Measurements from ENCODE around the gene ZNF200.
"Not testable (repeated sequence)": the region's sequence is repeated elsewhere in the genome, so short reads cannot be mapped to it uniquely, and the experiment has no call there.

The ZNF200 gene

GRCh38 chr16:3252967-3253366 is 18.0 kb upstream of the ZNF200 start:
- DNase-seq (ENCODE audit: low spot score): no peak

GRCh38 chr16:3249451-3249850 is 14.5 kb upstream of the ZNF200 start:
- DNase-seq (ENCODE audit: low spot score): no peak

GRCh38 chr16:3249020-3249419 is 14.1 kb upstream of the ZNF200 start:
- no peak for DNase-seq (ENCODE audit: low spot score)

- DNase-seq (ENCODE audit: low spot score): no peak
These were observed 13.6 kb upstream of the ZNF200 start for GRCh38 chr16:3248596-3248995.

GRCh38 chr16:3246876-3247275 is 11.9 kb upstream of the ZNF200 start:
- no peak for DNase-seq (ENCODE audit: low spot score)

GRCh38 chr16:3246002-3246401 is 11.0 kb upstream of the ZNF200 start:
- DNase-seq (ENCODE audit: low spot score): no peak

GRCh38 chr16:3243882-3244281 is 8.9 kb upstream of the ZNF200 start:
- no peak for DNase-seq (ENCODE audit: low spot score)

- DNase-seq (ENCODE audit: low spot score): no peak
These were observed 7.8 kb upstream of the ZNF200 start for GRCh38 chr16:3242709-3243108.

- no peak for DNase-seq (ENCODE audit: low spot score)
These were observed 6.8 kb upstream of the ZNF200 start for GRCh38 chr16:3241761-3242160.

GRCh38 chr16:3235856-3236669 is 1.1 kb upstream of the ZNF200 start:
- no peak for DNase-seq (ENCODE audit: low spot score)

- DNase-seq (ENCODE audit: low spot score): no peak
These were observed 458 bp downstream of the ZNF200 start for GRCh38 chr16:3234543-3234856.

- no peak for DNase-seq (ENCODE audit: low spot score)
These were observed 10.9 kb downstream of the ZNF200 start for GRCh38 chr16:3223913-3224515.

- no peak for DNase-seq (ENCODE audit: low spot score)
These were observed 14.1 kb downstream of the ZNF200 start for GRCh38 chr16:3220839-3221238.

GRCh38 chr16:3216263-3216640 is 18.7 kb downstream of the ZNF200 start:
- DNase-seq (ENCODE audit: low spot score): no peak

GRCh38 chr16:3215601-3216262 is 19.2 kb downstream of the ZNF200 start:
- no peak for DNase-seq (ENCODE audit: low spot score)

GRCh38 chr16:3214904-3215600 is 19.9 kb downstream of the ZNF200 start:
- no peak for DNase-seq (ENCODE audit: low spot score)

GRCh38 chr16:3212567-3212966 is 22.4 kb downstream of the ZNF200 start:
- no peak for DNase-seq (ENCODE audit: low spot score)

GRCh38 chr16:3212006-3212405 is 23.0 kb downstream of the ZNF200 start:
- no peak for DNase-seq (ENCODE audit: low spot score)

GRCh38 chr16:3207086-3207953 is 27.6 kb downstream of the ZNF200 start:
- no peak for DNase-seq (ENCODE audit: low spot score)

GRCh38 chr16:3205939-3206338 is 29.0 kb downstream of the ZNF200 start:
- DNase-seq (ENCODE audit: low spot score): not testable (repeated sequence)

GRCh38 chr16:3202903-3203539 is 31.9 kb downstream of the ZNF200 start:
- DNase-seq (ENCODE audit: low spot score): no peak

Data from AG08396 (cell line).